Esophagus muscularis mucosa (tissue), 4 donors: ENCODE measurements around the gene CLEC17A.

Source experiments
- CTCF ChIP-seq, 3 experiments: fragments of 200-600 bp in 2 of 3; fragments of 450-650 bp in 1 of 3; sonication (generic) in 2 of 3; IDR thresholded peaks; one replicate each; pipeline ENCODE4 v1.5.1; 2017 to 2019; ENCODE audit warnings: antibody characterized with exemption in 3 of 3, mild to moderate bottlenecking in 2 of 3, moderate library complexity in 1 of 3
- EP300 ChIP-seq: sonication (generic); formaldehyde crosslinking; IDR thresholded peaks from one replicate; pipeline ENCODE4 v1.6.1; 2017; ENCODE audit warnings: antibody characterized with exemption
- POLR2A ChIP-seq: fragments of 450-650 bp; IDR thresholded peaks from one replicate; pipeline ENCODE4 v1.6.1; 2017; ENCODE audit warnings: antibody characterized with exemption, moderate library complexity, mild to moderate bottlenecking, low read depth
- POLR2AphosphoS5 ChIP-seq, 2 donors: sonication (generic); formaldehyde crosslinking; IDR thresholded peaks; one replicate each; pipeline ENCODE4 v1.6.1; 2017; ENCODE audit warnings: antibody characterized with exemption in 2 of 2

- TF ChIP-seq CTCF (IDR thresholded peaks at IDR 0.05) (no peak), POLR2A (no peak), EP300 (no peak), POLR2AphosphoS5 (IDR thresholded peaks at IDR 0.05) (no peak)
Observed at GRCh38 chr19:14655726-14656125, 72.8 kb downstream of the CLEC17A start.
